GM12875 (cell line): ENCODE measurements around the gene GRAP2.
"Not testable (repeated sequence)": the region's sequence is repeated elsewhere in the genome, so short reads cannot be mapped to it uniquely, and the experiment has no call there.

ENCODE experiments used
- H3K4me3 ChIP-seq: one replicate; pipeline ENCODE4 v1.5.1; 2011; ENCODE audit warnings: low read depth, low read length, control low read depth
- TF ChIP-seq, protein P1 (sequence below): IDR thresholded peaks from 2 replicates; pipeline ENCODE4 v1.5.1; 2011; ENCODE audit warnings: low read depth, mild to moderate bottlenecking, control low read depth, inconsistent platforms, low read length, moderate library complexity, borderline replicate concordance; ENCODE audit not compliant: insufficient read depth

GRAP2 gene

DNA sequence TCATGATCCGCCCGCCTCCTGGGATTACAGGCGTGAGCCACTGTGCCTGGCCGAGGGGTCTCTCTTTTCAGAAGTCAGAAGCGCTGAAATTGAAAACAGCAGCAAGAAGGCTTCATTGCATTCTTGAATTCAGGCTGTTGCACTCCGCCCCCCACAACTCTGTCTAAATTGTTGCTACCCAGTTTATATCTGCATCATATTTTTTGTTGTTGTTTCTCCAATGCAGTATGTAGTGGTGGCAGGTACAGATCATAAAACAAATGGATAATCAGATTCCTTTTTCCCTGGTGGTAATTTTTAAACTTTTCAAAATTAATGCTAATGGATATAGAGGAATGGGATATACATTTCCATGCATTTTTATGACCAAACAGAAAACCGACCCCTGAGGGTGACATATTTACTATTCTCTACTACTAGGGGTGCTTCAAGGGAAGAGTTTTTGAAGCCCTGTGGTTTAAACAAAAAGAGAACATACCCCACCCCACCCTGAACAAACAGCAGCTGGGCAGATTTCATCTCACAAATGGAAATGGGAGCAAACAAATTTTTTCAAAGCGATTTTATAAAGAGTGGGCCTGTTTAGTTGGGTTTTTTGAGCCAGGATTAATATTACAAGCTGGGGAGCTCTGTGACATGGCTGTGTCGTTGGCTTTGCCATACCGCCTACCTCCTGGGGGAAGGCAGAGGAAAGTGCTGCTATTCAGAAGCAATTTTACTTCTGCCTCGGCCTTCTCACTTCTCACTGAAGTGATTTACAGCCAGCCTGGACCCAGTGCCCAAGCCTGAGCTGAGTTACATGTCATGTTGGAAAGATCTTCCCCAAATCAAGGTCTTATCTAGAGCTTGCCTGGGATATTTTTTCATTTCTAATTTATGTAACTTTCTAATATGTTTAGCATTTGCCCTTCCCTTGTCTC, 43.3 kb downstream of the GRAP2 start:
- no peak overlapping the region for H3K4me3 ChIP-seq
- TF ChIP-seq, protein P1, sequence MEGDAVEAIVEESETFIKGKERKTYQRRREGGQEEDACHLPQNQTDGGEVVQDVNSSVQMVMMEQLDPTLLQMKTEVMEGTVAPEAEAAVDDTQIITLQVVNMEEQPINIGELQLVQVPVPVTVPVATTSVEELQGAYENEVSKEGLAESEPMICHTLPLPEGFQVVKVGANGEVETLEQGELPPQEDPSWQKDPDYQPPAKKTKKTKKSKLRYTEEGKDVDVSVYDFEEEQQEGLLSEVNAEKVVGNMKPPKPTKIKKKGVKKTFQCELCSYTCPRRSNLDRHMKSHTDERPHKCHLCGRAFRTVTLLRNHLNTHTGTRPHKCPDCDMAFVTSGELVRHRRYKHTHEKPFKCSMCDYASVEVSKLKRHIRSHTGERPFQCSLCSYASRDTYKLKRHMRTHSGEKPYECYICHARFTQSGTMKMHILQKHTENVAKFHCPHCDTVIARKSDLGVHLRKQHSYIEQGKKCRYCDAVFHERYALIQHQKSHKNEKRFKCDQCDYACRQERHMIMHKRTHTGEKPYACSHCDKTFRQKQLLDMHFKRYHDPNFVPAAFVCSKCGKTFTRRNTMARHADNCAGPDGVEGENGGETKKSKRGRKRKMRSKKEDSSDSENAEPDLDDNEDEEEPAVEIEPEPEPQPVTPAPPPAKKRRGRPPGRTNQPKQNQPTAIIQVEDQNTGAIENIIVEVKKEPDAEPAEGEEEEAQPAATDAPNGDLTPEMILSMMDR: no peak

DNA sequence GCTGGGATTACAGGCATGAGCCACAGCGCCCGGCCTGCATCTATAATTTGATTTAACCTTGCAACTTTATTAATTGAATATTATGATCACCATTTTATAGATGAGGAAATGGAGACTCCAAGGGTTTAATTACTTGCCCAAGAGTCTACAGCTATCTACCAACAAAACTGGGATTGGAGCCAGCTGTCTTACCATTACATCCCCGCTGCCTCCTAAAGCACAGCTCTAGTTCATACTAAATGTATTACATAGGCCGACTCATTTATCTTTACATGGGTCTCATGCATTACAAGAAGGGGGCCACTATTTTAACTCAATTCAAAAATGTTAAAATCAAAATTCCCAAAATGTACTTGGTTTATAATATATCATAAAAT, 45.2 kb downstream of the GRAP2 start:
- TF ChIP-seq, protein P1: no peak
- no peak overlapping the region for H3K4me3 ChIP-seq

DNA sequence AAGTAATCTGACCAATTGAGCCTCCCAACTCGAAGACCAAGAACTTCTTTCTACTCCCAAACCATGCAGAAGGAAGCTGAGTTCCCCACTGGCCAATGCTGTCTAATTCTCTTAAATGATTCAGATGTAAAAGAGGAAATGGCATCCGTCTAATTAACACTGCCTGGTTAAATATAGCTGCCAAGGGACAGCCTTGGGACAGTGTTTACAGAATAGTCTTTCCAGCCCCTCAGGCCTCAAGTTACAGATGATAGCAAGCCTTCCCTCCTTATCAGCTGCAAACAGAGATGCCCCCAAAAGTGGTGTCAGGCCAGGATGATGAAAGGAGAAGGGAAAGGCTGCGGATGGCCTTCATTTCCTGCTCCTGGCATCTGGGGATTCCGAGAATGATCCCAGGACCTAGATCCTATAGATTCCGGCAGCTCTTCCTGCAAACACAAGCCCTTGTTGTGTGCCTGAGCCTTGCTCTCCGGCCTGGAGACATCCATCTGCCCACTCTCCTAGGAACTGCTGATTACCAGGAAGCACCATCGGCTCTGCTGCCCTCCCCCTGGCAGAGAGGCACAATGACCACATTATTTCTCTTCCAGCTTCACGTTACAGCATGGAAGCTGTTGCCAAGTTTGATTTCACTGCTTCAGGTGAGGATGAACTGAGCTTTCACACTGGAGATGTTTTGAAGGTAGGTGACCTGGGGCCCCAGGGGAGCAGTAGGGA, 45.8 kb downstream of the GRAP2 start:
- TF ChIP-seq, protein P1: no peak
- H3K4me3 ChIP-seq: no peak overlapping the region

DNA sequence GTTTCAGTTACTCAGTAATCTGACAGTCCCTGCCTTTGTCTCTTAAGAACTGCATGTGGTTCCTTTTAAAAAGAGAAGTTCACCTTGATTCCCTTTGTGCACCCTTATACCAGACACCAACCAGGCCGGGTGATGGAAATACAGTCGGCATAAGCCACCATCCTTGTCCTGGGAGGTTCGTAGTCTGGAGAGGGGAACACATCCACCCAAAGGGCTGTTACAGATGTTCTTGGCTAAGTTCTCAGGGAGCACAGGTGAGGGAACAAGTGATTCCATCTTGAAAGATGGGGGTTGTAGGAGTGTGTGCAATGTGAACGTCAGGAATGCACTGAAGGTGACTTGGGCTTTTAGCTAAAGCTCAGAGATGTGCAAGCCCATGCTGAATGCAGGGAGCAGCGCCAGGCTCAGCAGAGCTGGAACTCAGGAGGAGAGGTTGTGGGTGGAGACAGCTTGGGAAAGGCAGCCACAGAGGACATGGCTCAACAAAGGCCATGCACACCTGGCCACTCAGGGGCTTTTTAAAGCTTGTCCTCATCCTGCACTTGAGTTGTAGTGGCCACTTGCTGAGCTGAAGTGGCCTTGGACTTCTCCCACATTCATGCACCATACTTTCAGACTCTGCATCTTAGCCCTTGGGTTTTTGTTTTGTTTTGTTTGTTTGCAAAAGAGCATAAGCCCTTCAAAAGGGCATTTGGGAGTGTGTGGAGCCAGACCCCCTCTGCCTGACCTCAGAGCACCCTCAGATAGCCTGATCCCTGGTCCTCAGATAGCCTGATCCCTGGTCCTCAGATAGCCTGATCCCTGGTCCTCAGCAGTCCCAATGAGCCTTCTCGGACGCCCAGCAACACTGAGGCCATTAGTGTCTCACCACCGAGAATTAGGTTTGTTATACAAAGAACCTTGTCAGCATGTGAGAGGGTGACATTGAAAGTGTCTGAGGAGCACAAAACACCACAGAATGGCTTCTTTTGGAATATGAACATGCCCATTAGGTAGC, 46.6 kb downstream of the GRAP2 start:
- TF ChIP-seq, protein P1: no peak
- no peak overlapping the region for H3K4me3 ChIP-seq

DNA sequence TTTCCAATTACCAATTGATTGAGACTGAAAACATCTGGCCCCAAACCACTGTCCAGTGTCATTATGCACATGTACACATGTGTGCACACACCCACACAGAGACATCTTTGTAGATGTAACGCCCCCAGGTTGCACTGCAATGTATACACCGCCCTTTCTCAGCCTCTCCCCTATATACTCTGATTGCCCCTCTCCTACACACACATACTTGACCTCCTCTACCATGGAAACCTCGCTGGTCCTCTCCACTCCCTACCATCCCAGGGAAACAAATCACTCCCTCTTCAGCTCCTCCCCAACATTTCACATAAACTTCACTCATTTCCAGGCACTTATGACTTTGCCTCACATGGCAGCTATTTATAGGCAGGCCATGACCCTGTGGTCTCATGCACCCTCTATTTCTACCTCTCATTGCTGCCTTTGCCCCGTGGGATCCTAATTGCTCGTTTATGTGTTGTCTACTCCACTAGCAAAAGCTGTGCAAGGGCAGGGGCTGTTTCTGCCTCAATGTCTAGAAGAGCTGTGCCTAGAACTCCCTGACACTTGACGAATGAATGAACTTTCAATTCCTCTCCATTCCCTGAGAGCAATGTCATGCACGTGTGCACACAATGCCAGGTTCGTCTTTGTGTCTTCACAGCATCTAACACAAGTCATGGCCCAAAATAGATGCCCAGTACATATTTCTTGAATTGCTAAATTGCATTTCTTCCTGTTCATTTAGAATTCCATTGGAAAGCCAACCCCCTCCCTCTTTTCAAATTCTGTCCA, 49.3 kb downstream of the GRAP2 start:
- TF ChIP-seq, protein P1: no peak
- H3K4me3 ChIP-seq: no peak overlapping the region

DNA sequence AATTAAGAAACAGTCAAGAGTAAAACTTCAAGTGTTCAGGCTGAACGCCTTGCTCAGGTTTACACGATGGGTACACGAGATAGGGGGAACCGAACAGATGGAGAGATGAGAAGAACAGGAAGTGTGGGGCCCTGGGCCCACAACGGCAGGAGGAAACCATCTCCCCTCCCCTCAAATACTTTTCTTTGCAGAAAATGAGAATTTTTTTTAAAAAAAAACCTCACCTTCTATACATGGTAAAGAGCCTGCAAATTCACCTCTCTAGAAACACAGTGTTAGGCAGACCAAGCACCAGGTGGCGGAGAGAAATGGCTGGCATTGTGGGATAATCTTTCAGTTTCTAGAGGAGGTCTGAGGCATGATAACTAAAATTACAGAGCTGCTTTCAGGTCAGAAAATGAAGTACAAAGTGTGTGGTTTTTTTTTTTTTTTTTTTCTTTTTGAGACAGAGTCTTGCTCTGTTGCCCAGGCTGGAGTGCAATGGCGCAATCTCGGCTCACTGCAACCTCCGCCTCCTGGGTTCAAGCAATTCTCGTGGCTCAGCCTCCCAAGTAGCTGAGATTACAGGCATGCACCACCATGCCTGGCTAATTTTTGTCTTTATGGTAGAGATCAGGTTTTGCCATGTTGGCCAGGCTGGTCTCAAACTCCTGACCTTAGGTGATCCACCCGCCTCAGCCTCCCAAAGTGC, 50.9 kb downstream of the GRAP2 start:
- H3K4me3 ChIP-seq: not testable (repeated sequence)
